Neural cell (in vitro differentiated cells): Measurements from ENCODE around the gene FLOT2.

Source experiments
- CTCF ChIP-seq: fragments of 450-650 bp; IDR thresholded peaks from 2 replicates; pipeline ENCODE4 v1.5.1; 2014; ENCODE audit warnings: antibody characterized with exemption, mild to moderate bottlenecking, moderate library complexity; ENCODE audit not compliant: poor library complexity, severe bottlenecking
- EP300 ChIP-seq: fragments of 450-650 bp; conservative IDR thresholded peaks from 2 replicates; pipeline ENCODE4 v1.6.1; 2014; ENCODE audit warnings: antibody characterized with exemption, mild to moderate bottlenecking, moderate library complexity; ENCODE audit not compliant: poor library complexity, severe bottlenecking

GRCh38 chr17:28849281-28849680 is 48.3 kb downstream of the FLOT2 start:
- TF ChIP-seq CTCF: no peak
- no peak for TF ChIP-seq EP300
